Caco-2 (cell line): ENCODE results near the gene TTC39A. TPM values are rescaled to one million over a fixed set of nuclear protein-coding genes. Genes with fewer than 3 reads are reported as not detected.

Source experiments
- BruUV-seq: library from RNA; stranded (reverse); fragments of 400-500 nt; replicated peaks from 2 replicates; lab custom pipeline; 2021; lab: Mats Ljungman, UMichigan
- CTCF ChIA-PET: fragments of 300-600 bp; sonication (Branson Sonifier 250); formaldehyde crosslinking; loops from one replicate; lab custom pipeline; 2022; ENCODE audit warnings: antibody characterized with exemption; lab: Charles Lee
- POLR2A ChIA-PET: fragments of 300-600 bp; sonication (Branson Sonifier 250); formaldehyde crosslinking; loops from one replicate; lab custom pipeline; 2022; ENCODE audit warnings: antibody characterized with exemption; lab: Charles Lee
- DNase-seq, 2 experiments: peaks; one replicate each; pipeline versions ENCODE4 v3.0.0 to v3.0.0-alpha.2; 2020 to 2022
- H3K27me3 ChIP-seq: replicated peaks from 2 replicates; pipeline ENCODE4 v1.6.0; 2011; ENCODE audit warnings: low read length; ENCODE audit not compliant: control insufficient read depth, insufficient read depth
- H3K36me3 ChIP-seq: 2 replicates; pipeline ENCODE4 v1.5.1; 2011; ENCODE audit warnings: low read length; ENCODE audit not compliant: control insufficient read depth, insufficient read depth
- H3K4me1 ChIP-seq: fragments of 250-450 bp; sonication (Bioruptor Pico); 2 replicates; pipeline ENCODE4 v1.5.1; 2020; ENCODE audit warnings: mild to moderate bottlenecking
- H3K4me3 ChIP-seq: 2 replicates; pipeline ENCODE4 v1.5.1; 2011; ENCODE audit warnings: low read depth, mild to moderate bottlenecking, control low read depth, low read length
- H3K9me3 ChIP-seq: fragments of 250-450 bp; sonication (Bioruptor Pico); 2 replicates; pipeline ENCODE4 v1.5.1; 2020; ENCODE audit warnings: mild to moderate bottlenecking, moderate library complexity
- H3K27ac Mint-ChIP-seq: one replicate; pipeline ENCODE4 v1.8.0; 2022; ENCODE audit warnings: mixed read lengths; ENCODE audit not compliant: unreplicated experiment
- H3K27me3 Mint-ChIP-seq: one replicate; pipeline ENCODE4 v1.8.0; 2022; ENCODE audit warnings: mixed read lengths; ENCODE audit not compliant: insufficient read depth, unreplicated experiment
- H3K36me3 Mint-ChIP-seq: one replicate; pipeline ENCODE4 v1.8.0; 2022; ENCODE audit warnings: mild to moderate bottlenecking, mixed read lengths; ENCODE audit not compliant: insufficient read depth, unreplicated experiment
- H3K4me1 Mint-ChIP-seq: one replicate; pipeline ENCODE4 v1.8.0; 2022; ENCODE audit warnings: low read depth, mixed read lengths; ENCODE audit not compliant: unreplicated experiment
- H3K4me3 Mint-ChIP-seq: one replicate; pipeline ENCODE4 v1.8.0; 2022; ENCODE audit warnings: mild to moderate bottlenecking, moderate library complexity, mixed read lengths; ENCODE audit not compliant: unreplicated experiment
- H3K9me3 Mint-ChIP-seq: one replicate; pipeline ENCODE4 v1.8.0; 2022; ENCODE audit warnings: mixed read lengths; ENCODE audit not compliant: unreplicated experiment
- CTCF ChIP-seq, 2 experiments: fragments of 200-600 bp in 1 of 2; IDR thresholded peaks; 1 replicate in 1 of 2; 2 replicates in 1 of 2; pipeline versions ENCODE4 v1.5.1 to v1.8.0; 2011 to 2022; ENCODE audit warnings: antibody characterized with exemption in 1 of 2, control low read depth in 1 of 2, inconsistent platforms in 1 of 2, low read depth in 1 of 2, low read length in 1 of 2, mild to moderate bottlenecking in 1 of 2, moderate library complexity in 1 of 2; ENCODE audit not compliant: insufficient read depth in 1 of 2, severe bottlenecking in 1 of 2, unreplicated experiment in 1 of 2
- intact Hi-C: fragments of 100-400 bp; cut with micrococcal nuclease; formaldehyde crosslinking; loops from one replicate; pipeline ENCODE4 v1.10.0; 2022; ENCODE audit not compliant: unreplicated experiment
- total RNA-seq: library from RNA; stranded (reverse); gene quantifications from 2 replicates; pipeline ENCODE4 v1.2.3, GENCODE V29; 2022

TTC39A gene
- total RNA-seq, 1 experiment from 2014 or later, result 21.0 TPM

GRCh38 chr1:51327386-51327785, 3.0 kb downstream of the TTC39A start:
- CTCF ChIA-PET, result no interaction called here
- intact Hi-C loops, result no loop called here

GRCh38 chr1:51326839-51327238, 3.5 kb downstream of the TTC39A start:
- BruUV-seq, result no TSS peak
- peaks cover 16% of the 10 kb centered on the region for H3K4me1 Mint-ChIP-seq

More at GRCh38 chr1:51327386-51327785, 3.0 kb downstream of the TTC39A start:
- no peak overlapping the region for H3K4me3 ChIP-seq
- DNase-seq, result no peak
- H3K4me1 ChIP-seq, result peaks cover 20% of the 10 kb centered on the region
- no peak for TF ChIP-seq CTCF (IDR thresholded peaks at IDR 0.05; ENCODE audit: insufficient read depth in 1 of 2, low read depth in 1 of 2, low read length in 1 of 2, severe bottlenecking in 1 of 2, unreplicated experiment in 1 of 2)
- Mint-ChIP-seq H3K27ac (no peak overlapping the region), H3K36me3 (no peaks in the 10 kb centered on the region), H3K27me3 (no peaks in the 10 kb centered on the region), H3K9me3 (no peaks in the 10 kb centered on the region), H3K4me1 (peaks cover 14% of the 10 kb centered on the region), H3K4me3 (no peak overlapping the region)
- no peaks in the 10 kb centered on the region for H3K36me3 ChIP-seq
- POLR2A ChIA-PET, result no interaction called here
- no TSS peak for BruUV-seq
- H3K9me3 ChIP-seq, result no peaks in the 10 kb centered on the region
- no peaks in the 10 kb centered on the region for H3K27me3 ChIP-seq

GRCh38 chr1:51325878-51326755, 4.2 kb downstream of the TTC39A start:
- BruUV-seq, result no TSS peak
- CTCF ChIA-PET, result no interaction called here

More at GRCh38 chr1:51326839-51327238, 3.5 kb downstream of the TTC39A start:
- Histone ChIP-seq H3K4me3 (no peak overlapping the region), H3K27me3 (no peaks in the 10 kb centered on the region), H3K9me3 (no peaks in the 10 kb centered on the region), H3K36me3 (no peaks in the 10 kb centered on the region), H3K4me1 (peaks cover 16% of the 10 kb centered on the region)
- Mint-ChIP-seq H3K4me3 (no peak overlapping the region), H3K9me3 (no peaks in the 10 kb centered on the region), H3K27me3 (no peaks in the 10 kb centered on the region), H3K36me3 (no peaks in the 10 kb centered on the region), H3K27ac (no peak overlapping the region)
- ChIA-PET CTCF (no interaction called here), POLR2A (no interaction called here)
- DNase-seq, result no peak
- intact Hi-C loops, result no loop called here
- no peak for TF ChIP-seq CTCF (IDR thresholded peaks at IDR 0.05; ENCODE audit: insufficient read depth in 1 of 2, low read depth in 1 of 2, low read length in 1 of 2, severe bottlenecking in 1 of 2, unreplicated experiment in 1 of 2)

More at GRCh38 chr1:51325878-51326755, 4.2 kb downstream of the TTC39A start:
- POLR2A ChIA-PET, result no interaction called here
- no peak overlapping the region for H3K27ac Mint-ChIP-seq
- H3K27me3 Mint-ChIP-seq, result no peaks in the 10 kb centered on the region
- intact Hi-C loops, result no loop called here
- Histone ChIP-seq H3K9me3 (no peaks in the 10 kb centered on the region), H3K4me3 (no peak overlapping the region), H3K4me1 (peaks cover 8% of the 10 kb centered on the region; the same call in 1 of the 2 replicates), H3K36me3 (no peaks in the 10 kb centered on the region), H3K27me3 (no peaks in the 10 kb centered on the region)
- H3K4me3 Mint-ChIP-seq, result no peak overlapping the region
- TF ChIP-seq CTCF (IDR thresholded peaks at IDR 0.05; ENCODE audit: insufficient read depth in 1 of 2, low read depth in 1 of 2, low read length in 1 of 2, severe bottlenecking in 1 of 2, unreplicated experiment in 1 of 2), result no peak
- H3K36me3 Mint-ChIP-seq, result no peaks in the 10 kb centered on the region
- peaks cover 9% of the 10 kb centered on the region for H3K4me1 Mint-ChIP-seq
- no peak for DNase-seq
- no peaks in the 10 kb centered on the region for H3K9me3 Mint-ChIP-seq
